Mammary epithelial cell (primary cell): ENCODE measurements around the gene ABCB4.

Experiments
- EZH2 ChIP-seq: IDR thresholded peaks from 2 replicates; pipeline ENCODE4 v1.6.1; 2012; ENCODE audit warnings: low read length, inconsistent platforms, borderline replicate concordance
- TF ChIP-seq, protein P1 (sequence below), 2 donors: IDR thresholded peaks in 1 of 2; conservative IDR thresholded peaks in 1 of 2; 2 replicates each; pipeline ENCODE4 v1.5.1; 2011 to 2012; ENCODE audit warnings: inconsistent platforms in 2 of 2, low read length in 2 of 2, mild to moderate bottlenecking in 2 of 2, control low read depth in 1 of 2, low read depth in 1 of 2; ENCODE audit not compliant: insufficient read depth in 1 of 2; ENCODE audit errors: extremely low read depth in 1 of 2

- TF ChIP-seq, protein P1, sequence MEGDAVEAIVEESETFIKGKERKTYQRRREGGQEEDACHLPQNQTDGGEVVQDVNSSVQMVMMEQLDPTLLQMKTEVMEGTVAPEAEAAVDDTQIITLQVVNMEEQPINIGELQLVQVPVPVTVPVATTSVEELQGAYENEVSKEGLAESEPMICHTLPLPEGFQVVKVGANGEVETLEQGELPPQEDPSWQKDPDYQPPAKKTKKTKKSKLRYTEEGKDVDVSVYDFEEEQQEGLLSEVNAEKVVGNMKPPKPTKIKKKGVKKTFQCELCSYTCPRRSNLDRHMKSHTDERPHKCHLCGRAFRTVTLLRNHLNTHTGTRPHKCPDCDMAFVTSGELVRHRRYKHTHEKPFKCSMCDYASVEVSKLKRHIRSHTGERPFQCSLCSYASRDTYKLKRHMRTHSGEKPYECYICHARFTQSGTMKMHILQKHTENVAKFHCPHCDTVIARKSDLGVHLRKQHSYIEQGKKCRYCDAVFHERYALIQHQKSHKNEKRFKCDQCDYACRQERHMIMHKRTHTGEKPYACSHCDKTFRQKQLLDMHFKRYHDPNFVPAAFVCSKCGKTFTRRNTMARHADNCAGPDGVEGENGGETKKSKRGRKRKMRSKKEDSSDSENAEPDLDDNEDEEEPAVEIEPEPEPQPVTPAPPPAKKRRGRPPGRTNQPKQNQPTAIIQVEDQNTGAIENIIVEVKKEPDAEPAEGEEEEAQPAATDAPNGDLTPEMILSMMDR (conservative IDR thresholded peaks at IDR 0.05 in 1 of 2, IDR thresholded peaks at IDR 0.05 in 1 of 2; ENCODE audit: extremely low read depth in 1 of 2, insufficient read depth in 1 of 2, low read depth in 1 of 2, low read length in 2 of 2): no peak
- TF ChIP-seq EZH2: no peak
These were observed 4.5 kb upstream of the ABCB4 start for GRCh38 chr7:87479951-87480350.
